ENCODE results near the gene SFMBT2.

SFMBT2 gene

DNA sequence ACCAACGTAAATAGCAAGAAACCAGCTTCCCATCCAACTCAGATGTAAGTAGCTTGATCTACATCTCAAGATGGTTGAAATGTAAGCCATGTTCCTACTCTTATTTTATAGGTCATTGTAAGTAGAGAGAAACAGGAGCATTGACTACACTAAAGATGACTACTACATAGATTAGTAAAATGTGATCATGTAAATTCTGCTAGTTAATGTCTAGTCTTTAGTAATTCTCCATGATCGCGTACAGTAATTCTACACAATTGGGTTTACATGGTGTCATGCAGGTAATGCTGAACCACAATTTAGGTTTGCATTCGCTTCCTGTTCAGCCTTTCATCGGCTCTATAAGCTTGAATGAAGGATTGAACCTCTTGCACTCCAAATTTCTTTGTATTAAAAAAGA, 14.9 kb upstream of the SFMBT2 start:
- no peak for DNase-seq (ENCODE audit: low read depth in 2 of 2)

DNA sequence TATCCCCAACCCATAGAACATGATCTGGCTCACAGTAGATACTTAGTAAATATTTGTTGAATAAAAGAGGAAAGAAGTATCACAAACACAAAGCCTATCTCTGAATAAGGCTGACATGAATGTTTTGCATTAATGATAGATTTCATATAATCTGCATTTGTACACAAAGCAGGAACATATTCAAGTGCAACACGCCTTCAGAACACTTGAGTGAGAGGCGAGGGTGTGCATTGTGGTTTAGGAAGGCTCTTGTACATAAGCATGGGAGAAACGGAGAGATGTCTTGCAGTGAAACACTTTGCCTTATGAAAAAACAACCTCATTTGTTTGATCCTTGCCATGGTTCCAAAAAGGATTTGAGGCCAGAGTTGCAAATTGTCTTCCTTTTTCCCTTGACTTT, 14.1 kb upstream of the SFMBT2 start:
- no peak for DNase-seq (ENCODE audit: low read depth in 2 of 2)

DNA sequence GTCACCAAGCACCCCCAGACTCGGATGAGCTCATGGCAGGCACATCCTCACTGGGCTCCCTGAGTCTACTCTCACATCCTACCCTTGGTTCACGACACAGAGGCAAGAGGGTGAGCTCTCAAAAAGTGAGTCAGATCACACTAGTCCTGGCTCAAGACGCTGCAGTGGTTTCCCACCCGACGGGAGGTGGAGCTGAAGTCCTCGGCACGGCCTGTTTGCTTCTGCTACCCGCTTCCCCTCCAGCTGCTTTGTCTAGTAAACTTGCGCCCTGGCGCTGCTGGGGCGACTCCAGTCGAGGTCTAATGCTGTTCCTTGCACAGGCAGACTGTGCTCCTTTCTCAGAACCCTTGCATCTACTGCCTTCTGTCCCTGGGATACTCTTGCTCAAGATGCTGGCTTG, 13.5 kb upstream of the SFMBT2 start:
- DNase-seq (ENCODE audit: low read depth in 2 of 2), result no peak

DNA sequence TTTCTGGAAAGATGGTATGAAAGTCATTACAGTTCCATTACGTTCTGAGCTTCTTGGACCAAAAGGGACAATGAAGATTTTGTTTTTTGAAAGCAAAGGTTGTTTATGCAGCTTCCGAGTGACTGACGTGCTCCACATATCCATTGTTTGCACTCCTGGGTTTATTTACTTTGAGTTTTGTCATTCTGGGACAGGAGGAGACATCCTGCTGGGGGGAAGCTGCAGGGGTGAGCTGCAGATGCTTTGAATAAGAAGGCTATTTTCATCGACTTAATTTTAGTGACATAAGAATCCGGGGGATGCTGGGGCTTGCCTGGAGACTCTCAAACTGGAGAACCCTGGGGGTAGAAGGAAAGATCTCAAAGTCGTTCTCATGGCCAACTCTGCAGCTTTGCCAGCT, 12.7 kb upstream of the SFMBT2 start:
- DNase-seq (ENCODE audit: low read depth in 2 of 2), result no peak

DNA sequence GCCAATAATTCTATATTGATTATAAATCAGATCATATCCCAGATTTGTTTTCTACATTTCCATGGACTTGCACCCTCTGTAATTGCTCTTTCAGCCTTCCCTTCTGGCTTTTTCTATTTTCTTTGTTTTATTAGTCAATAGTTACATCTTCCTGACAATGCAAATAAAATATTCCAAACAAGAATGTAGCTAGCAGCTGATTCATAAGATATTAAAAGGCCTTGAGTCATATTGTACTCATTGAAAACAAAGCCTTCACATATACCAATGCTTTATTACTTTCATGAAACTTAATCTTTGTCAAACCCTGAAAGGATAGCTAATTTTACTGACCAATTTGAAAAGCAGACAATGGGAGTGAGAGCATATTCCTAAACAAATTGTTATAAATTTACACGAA, 10.7 kb upstream of the SFMBT2 start:
- DNase-seq (ENCODE audit: low read depth in 2 of 2), result no peak

DNA sequence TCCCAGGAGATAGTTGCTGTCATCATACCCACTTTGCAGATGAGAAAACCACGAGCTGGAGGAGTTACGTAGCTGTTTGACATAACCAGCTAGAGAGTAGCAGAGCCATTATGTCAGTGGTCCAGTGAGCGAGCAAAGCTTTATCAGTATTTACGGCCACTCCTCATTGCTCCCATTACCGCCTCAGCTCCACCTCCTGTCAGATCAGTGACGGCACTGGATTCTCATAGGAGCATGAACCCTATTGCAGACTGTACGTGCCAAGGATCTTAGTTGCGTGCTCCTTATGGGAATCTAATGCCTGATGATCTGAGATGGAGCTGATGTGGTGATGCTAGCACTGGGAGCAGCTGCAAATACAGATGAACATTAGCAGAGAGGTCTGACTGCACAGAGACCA, 9.2 kb upstream of the SFMBT2 start:
- no peak for DNase-seq (ENCODE audit: low read depth in 2 of 2)

DNA sequence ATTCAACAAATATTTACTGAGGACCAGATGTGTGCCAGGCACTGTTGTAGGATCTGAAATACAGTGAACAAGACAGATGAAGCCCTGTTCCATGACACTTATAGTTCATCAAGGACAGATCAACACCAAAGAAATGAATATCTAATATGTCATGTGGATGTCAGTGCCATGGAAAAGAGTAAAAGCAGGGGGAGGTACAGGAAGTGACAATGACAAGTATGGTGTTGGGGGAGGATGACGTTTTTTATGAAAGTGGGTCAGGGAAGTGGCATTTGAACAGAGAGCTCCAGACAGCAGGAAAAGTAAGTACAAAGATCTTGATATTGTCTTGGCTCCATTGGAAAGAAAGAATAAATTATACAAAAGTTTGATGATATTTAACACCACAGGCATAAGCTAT, 7.0 kb upstream of the SFMBT2 start:
- no peak for DNase-seq (ENCODE audit: low read depth in 2 of 2)

DNA sequence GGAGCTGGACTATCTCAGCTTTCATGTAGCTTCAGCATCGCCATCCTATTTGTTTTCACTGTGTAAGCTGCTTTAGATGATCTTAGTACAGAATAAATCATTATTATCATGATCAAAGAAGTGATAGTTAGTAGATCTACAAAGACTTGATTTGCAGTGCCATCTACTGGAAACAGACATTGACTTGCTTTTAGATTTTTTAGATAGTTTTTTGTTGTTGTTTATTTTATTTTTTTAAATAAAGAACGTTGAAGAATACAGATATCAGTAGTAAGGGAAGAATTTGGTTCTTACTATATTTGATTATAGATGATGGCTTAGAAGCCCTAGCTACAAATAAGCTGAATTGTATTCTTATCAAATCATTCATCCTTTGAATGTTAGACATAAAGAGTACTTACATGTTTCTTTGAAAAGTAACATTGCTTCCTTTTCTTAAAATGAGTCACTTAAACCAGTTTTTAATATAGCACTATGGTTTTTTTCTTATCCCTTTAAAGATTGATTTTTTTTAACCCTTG, 6.3 kb upstream of the SFMBT2 start:
- DNase-seq (ENCODE audit: low read depth in 2 of 2), result no peak

DNA sequence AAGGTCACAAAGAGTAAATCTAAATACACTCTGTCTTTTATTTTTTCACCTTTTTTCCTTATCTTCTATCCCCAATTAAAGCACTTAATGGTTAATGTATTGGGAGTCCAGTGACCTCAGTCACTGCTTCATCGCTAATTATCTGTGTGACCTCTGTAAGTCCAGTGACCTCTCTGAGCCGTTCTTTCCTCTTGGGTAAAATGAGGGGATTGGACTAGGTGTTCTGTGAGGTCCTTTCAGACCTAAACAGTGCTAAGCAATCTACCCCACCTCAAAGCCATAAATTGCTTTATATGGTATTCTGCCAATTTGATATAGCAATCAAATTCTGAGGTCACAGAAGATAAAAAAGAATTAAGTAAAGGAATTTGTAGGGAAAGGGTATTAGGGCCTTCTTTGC, 3.9 kb upstream of the SFMBT2 start:
- no peak for DNase-seq (ENCODE audit: low read depth in 2 of 2)

DNA sequence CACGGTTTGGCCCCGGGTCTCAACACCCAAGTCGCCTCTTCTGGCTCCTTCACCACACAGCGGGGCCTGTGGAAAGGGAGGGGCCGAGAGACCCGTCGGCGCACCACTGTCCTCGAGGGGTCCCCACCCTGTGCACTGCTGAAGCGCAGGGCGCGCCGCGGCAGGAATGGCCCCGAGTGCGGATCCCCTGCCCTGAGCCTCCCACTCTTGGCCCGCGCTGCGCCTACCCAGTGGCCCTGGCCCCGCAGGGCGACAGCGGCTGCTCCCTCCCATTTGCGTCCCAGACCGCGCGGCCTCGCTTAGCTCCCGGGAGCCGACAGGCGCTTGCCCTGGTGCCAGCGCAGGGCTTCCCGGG, 2.1 kb upstream of the SFMBT2 start:
- no peak for DNase-seq (ENCODE audit: low read depth in 2 of 2)

DNA sequence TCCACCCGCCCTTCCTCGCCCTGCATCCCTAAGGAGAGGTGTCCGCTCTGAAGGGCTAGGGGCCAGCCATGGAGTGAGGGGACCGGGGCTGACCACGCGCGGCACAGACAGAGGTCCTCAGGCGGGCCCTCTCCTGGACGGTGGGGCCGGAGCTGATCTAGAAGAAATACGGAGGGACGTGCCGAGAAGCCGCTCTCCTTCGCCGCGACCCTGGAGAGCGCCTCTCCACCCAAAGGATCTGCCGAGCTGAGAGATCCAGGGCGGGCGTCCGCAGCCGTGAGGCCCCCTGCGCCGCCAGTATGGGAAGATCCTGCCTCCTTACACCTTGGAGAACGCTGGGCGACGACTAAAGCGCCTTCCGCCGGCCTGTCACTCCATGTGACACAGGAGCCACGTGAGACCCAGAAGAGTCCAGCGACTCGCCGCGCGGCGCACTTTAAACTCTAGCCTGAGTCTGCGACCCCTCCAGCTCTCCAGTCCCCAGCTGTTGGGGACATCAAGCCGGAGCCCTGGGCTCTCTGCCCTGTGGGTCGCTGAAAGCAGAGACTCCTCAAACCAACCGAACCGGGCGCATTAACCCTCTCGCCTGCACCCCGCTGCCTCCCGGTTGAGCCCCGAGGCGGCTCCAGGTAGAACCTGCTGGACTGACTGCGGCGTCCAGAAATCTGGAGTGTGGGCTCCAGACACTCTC, 1.5 kb upstream of the SFMBT2 start:
- DNase-seq (ENCODE audit: low read depth in 2 of 2), result no peak

DNA sequence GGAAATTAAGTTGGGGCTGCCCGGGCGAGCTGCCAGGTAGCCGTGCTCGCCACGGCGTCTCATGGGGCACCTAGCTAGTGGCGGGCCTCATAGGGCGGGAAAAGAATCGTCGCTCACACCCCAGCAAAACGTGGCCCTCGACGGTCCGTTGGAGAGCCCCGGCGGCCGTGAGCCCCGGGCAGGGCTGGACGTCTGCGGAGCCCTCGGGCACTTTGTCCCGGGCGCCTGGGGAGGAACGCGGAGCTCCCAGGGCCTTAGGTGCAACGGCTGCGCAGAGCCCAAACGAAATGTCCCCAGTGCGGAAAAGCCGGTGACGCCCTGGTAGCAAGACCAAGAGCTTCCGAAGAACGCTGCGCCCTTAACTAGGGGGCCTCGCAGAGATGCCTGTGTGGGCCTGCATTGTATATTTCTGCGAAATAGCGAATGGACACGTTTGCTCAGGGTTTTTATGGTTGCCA, 866 bp upstream of the SFMBT2 start:
- no peak for DNase-seq (ENCODE audit: low read depth in 2 of 2)

DNA sequence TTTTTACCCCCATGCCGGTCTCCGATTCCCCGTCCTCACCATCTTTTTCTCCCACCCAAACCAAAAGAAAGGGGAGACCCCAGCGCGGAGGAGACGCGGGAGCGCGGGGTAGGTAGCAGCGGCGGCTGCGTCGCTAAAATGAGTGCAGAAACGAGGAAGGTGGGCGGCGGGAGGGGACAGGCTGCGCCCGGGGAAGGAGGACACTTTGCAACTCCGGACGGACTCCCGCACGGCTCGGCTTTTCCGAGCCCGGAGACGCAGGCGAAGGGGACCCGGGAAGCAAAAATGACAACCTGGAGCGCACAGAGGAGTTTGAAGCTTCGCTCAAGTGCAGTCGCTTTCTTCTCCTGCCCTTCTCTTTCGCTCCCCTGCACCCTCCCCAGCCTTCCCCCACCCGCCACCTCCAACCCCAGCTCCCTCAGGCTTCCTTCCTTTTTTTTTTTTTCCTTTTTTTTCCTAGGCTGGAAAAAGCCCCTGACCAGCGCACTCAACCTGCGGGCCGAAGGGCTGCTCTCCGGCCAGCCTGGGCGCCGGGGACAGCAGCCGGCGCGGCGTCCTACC, 453 bp downstream of the SFMBT2 start:
- peak in 1 of 2 experiments; percentile 33 for DNase-seq (ENCODE audit: low read depth in 2 of 2)

DNA sequence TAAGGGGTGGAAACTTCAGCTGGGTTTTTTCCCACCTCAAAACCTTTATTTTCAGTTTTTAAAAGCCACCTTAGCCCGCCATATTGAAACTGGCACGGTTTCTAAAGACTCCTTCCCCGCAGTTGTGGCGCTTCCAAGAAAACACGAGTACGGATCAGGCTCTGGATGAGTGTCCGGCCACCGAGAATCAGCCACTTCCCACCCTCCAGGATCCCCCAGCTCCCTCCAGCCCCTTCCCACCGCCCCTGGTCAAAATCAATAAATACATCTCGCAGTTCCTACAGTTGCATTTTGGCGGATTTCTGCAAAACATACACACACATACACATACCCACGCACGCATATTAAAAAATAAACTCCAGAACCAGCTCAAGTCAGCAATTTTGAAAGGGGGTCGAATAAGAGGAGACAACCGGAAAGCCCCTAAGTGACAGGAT, 1.1 kb downstream of the SFMBT2 start:
- DNase-seq (ENCODE audit: low read depth in 2 of 2), result no peak

DNA sequence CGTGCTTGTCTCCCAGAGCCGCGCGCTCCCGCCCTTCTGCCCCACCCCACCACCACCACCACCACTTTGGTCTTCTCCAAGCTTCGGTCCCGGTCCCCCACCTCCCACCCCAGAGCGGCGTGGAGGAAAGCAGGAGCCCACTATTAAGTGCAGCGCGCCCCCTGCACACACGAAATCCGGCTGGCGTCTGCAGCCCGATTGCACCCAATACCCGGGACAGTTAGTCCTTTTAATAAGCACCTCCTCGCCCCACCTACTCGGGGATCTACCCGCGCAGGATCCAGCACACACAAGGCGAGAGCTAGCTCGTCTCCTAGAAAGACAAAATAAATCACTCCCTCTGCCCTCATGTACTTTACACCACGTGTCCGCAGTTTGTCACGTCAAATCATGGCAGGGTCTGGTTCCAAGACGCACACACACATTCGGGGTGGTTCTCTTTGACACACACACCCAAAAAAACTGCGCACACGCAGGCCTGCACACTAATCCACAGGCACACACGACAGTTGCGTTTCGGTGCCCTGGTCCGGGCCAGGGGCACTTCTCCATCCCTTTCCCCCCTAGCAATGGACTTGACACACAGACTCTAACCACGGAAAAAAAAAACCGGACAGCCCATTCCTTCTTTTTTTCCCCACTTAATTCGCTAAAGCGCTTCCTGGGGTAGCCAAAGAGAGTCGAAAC, 1.6 kb downstream of the SFMBT2 start:
- peak in 1 of 2 experiments; percentile 49 for DNase-seq (ENCODE audit: low read depth in 2 of 2)

DNA sequence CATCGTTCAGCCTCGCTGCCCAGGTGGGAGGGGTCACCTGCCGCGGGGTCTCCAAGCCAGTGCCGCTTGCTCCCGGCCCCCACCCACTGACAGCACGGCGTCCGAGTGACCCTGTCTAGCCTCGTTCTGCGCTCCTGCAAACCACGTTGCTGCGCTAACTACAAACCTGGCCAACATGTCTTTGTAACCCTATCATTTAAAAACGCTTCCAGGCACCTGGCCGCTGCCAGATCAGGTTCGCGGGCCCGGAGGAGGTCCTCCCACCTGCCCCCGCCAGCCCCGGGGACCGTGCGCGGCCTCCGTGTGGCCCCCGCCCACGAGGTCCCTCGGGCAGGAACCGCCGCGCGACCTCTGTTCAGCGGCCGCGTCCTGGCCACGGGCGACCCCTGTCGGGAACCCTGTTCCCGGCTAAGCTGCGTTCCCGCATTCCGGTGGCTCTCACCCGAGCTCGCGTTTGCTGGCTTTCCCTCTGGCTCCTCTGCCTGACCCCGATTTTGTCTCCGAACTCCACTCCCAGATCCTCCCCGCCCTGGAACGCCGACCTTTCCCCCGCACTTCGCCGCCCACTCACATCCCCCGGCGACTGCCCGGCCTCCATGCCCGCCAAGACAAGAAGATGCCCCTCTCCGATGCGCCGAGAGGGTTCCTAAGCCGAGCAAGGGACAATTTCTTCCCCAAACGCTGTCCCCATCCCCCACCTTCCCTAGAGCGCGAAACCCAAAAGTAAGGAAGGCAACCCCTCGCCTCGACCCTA, 2.4 kb downstream of the SFMBT2 start:
- DNase-seq (ENCODE audit: low read depth in 2 of 2), result peak in 1 of 2 experiments; percentile 41

DNA sequence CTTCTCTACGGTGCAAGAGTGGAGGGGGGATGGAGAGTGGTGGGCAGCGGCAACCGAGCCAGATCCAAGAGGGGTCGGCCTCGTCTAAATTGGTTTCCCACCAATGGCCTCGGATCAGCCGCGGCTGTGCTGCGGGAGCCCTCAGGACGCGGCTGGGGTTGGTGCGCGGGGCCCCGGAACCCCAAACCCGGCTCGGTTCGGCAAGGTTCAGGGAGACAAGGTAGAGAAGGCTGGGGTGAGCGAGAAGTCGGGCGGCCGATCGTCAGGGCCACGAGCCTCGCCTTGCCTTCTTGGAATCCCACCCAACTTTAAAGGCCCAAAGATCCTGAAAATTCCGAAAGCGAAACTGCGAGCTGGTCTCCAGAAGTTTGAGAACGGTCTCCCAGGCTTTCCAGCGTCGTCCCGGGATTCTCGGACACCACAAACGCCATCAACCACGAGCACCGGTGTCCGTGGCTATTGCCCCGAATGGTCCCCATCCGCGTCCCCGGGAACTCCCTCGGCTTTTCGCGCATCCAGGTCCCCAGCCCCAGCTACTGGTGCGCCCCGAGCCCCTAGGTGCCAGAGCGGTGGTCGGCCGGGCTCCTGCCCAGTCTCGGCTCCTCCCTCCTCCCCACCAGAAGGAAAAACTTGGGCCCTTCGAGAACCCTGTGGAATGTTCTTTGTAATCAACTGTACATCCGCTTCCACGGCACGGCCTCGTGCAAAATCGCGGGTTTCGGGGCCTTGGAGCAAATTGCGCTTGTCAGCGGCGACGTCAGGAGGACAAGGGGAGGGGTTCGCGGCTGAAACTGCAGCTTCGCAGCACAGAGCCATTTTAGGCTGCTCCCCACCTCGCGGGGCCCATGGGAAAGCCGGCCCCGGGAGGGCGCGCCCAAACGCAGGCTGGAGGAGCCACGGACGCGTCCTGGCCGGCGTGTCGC, 3.2 kb downstream of the SFMBT2 start:
- peak in 1 of 2 experiments; percentile 38 for DNase-seq (ENCODE audit: low read depth in 2 of 2)

DNA sequence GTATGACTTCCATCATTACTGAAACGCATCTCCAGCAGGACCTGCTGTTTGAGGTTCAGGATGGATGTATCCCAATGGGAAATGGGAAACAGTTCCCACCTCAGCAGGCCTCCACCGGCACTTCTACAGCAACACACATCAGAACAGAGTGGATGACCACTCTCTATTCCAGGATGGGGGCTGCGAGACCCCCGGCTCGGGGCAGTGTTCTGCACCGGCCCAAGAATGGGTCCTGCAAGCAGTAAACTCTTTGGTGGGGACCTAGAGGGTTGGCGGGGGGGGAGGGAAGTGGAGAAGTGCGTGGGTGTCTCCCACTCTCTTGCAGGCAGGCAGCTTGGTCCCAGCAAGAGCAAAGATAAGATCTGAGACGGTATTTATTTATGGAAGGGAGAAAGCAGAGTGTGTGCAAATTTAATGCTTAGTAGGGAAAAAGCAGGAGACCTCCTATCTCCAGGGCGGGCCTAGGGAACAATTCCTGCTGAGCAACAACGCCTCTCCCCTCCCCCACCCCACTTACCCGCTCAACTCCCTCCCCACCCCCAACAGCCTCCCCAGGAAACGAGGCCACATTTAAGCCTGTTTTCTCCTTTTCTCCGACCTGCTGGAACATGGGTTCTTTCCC, 4.0 kb downstream of the SFMBT2 start:
- no peak for DNase-seq (ENCODE audit: low read depth in 2 of 2)

DNA sequence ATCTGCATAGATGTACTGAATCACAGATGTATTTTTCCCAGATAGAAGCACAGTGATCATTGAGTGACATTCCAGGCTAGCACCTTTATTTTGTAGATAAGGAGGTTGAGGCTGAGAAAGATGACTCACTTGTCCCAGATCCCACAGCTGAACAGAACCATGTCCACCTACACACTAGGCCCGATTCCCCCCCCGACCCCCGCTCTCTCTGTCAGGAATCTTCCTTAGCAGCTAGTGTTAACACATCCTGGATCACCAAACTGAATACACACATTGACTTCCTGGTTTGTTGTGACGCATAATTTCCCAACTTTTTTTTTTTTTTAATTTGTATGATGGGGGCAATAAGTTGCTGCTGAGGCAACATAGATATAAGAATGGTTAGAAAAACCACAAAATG, 5.2 kb downstream of the SFMBT2 start:
- no peak for DNase-seq (ENCODE audit: low read depth in 2 of 2)

DNA sequence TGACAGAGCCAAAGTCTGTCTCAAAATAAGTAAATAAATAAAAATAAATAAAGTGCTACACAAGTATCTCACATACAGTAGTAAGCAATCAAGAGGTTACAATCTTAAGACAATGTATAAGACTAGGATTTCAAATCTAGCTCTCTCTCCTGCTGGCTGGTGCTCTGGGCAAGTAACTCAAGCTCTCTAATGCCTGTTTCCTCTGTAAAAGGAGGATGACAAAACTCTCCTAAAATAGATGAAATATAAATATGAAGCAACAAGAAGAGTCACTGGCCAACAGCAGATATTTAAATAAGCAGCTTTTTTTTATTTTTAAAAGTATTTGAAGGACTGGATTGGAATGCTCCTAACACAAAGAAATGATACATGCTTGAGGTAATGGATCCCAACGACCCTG, 7.2 kb downstream of the SFMBT2 start:
- DNase-seq (ENCODE audit: low read depth in 2 of 2), result no peak

DNA sequence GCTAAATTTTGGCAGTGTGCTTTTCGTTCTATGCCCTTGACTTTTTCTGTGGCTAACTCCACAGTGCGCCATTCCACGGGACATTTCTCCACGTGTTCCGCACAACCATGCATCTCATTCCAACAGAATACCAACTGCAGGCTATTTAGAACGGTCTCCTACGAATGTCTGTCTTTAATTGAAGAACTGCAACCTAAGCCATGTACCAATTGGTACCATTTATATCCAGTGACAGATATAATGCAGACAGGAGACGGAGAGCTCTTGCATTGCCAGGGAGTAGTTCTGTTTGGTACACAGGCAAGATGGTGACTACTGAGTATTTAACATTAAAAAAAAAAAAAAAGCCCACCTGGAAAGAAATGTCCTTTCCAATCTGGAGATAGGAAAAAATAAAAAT, 9.1 kb downstream of the SFMBT2 start:
- no peak for DNase-seq (ENCODE audit: low read depth in 2 of 2)
